ENCODE data around the gene ATP6V1G2. TPM values are rescaled to one million over a fixed set of nuclear protein-coding genes. Genes with fewer than 3 reads are reported as not detected.

ATP6V1G2 gene
- total RNA-seq, 1 donor from 2014 or later: 95.6 TPM

- H3K27me3 Mint-ChIP-seq (ENCODE audit: unreplicated experiment): peaks cover 12% of the 10 kb centered on the region
- TF ChIP-seq, protein P1, sequence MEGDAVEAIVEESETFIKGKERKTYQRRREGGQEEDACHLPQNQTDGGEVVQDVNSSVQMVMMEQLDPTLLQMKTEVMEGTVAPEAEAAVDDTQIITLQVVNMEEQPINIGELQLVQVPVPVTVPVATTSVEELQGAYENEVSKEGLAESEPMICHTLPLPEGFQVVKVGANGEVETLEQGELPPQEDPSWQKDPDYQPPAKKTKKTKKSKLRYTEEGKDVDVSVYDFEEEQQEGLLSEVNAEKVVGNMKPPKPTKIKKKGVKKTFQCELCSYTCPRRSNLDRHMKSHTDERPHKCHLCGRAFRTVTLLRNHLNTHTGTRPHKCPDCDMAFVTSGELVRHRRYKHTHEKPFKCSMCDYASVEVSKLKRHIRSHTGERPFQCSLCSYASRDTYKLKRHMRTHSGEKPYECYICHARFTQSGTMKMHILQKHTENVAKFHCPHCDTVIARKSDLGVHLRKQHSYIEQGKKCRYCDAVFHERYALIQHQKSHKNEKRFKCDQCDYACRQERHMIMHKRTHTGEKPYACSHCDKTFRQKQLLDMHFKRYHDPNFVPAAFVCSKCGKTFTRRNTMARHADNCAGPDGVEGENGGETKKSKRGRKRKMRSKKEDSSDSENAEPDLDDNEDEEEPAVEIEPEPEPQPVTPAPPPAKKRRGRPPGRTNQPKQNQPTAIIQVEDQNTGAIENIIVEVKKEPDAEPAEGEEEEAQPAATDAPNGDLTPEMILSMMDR (IDR thresholded peaks at IDR 0.05; ENCODE audit: partially characterized antibody, unreplicated experiment): no peak
- H3K36me3 Mint-ChIP-seq (ENCODE audit: unreplicated experiment): no peaks in the 10 kb centered on the region
- H3K4me3 Mint-ChIP-seq (ENCODE audit: unreplicated experiment): no peak overlapping the region
- no peak overlapping the region for H3K27ac Mint-ChIP-seq (ENCODE audit: unreplicated experiment)
- H3K9me3 Mint-ChIP-seq (ENCODE audit: unreplicated experiment): peaks cover 10% of the 10 kb centered on the region
- peaks cover 3% of the 10 kb centered on the region for H3K4me1 Mint-ChIP-seq (ENCODE audit: low read depth, unreplicated experiment)
- no peak for DNase-seq
Observed at GRCh38 chr6:31573239-31574105, 27.1 kb upstream of the ATP6V1G2 start.

DNA sequence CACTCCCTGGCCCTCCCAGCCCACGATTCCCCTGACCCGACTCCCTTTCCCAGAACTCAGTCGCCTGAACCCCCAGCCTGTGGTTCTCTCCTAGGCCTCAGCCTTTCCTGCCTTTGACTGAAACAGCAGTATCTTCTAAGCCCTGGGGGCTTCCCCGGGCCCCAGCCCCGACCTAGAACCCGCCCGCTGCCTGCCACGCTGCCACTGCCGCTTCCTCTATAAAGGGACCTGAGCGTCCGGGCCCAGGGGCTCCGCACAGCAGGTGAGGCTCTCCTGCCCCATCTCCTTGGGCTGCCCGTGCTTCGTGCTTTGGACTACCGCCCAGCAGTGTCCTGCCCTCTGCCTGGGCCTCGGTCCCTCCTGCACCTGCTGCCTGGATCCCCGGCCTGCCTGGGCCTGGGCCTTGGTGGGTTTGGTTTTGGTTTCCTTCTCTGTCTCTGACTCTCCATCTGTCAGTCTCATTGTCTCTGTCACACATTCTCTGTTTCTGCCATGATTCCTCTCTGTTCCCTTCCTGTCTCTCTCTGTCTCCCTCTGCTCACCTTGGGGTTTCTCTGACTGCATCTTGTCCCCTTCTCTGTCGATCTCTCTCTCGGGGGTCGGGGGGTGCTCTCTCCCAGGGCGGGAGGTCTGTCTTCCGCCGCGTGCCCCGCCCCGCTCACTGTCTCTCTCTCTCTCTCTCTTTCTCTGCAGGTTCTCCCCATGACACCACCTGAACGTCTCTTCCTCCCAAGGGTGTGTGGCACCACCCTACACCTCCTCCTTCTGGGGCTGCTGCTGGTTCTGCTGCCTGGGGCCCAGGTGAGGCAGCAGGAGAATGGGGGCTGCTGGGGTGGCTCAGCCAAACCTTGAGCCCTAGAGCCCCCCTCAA lies 25.9 kb upstream of the ATP6V1G2 start, which contains the start of gene LTA:
LTA (plus strand) TSS at position 249 of the 871 bp plus-strand sequence; CDS start at position 703, 454 bp downstream.
- Mint-ChIP-seq H3K9me3 (ENCODE audit: unreplicated experiment) (peaks cover 10% of the 10 kb centered on the region), H3K27ac (ENCODE audit: unreplicated experiment) (no peak within 1 kb of the TSS), H3K4me3 (ENCODE audit: unreplicated experiment) (no peak within 1 kb of the TSS), H3K27me3 (ENCODE audit: unreplicated experiment) (peaks cover 12% of the 10 kb centered on the region), H3K36me3 (ENCODE audit: unreplicated experiment) (no peaks in the 10 kb centered on the region), H3K4me1 (ENCODE audit: low read depth, unreplicated experiment) (peaks cover 3% of the 10 kb centered on the region)
- no peak for DNase-seq
- TF ChIP-seq, protein P1 (IDR thresholded peaks at IDR 0.05; ENCODE audit: partially characterized antibody, unreplicated experiment): no peak

DNA sequence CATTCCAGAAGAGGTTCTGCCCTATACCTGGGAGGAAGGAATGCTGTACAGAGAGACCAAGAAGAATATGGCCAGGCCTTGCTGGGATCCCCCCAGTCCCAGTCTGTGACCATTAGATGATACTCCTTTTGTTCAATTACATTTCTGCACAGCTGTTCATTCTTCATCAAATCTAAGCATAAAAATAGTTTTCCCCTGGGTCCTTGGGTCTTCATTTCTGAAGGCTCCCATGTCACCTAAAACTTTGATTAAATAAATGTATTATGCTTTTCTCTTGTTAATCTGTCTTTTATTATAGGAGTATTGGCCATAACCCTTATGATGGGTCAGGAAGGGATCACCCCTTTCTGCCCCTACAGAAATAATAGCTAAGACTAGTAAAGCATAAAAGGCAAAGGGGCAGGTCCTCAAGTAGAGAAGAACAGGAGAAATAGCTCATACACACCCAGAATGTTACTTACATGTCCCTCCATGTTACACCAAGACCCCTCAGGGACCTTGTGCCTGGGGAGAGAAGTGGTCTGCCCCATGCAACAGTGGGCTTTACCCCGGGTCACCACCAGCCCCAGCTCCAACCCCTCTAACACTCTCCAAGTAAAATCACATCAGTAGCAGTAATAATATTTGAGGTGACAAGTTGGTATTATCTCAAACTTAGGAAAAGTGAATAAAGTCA lies 23.6 kb upstream of the ATP6V1G2 start:
- H3K27me3 Mint-ChIP-seq (ENCODE audit: unreplicated experiment): peaks cover 9% of the 10 kb centered on the region
- no peaks in the 10 kb centered on the region for H3K4me1 Mint-ChIP-seq (ENCODE audit: low read depth, unreplicated experiment)

GRCh38 chr6:31568537-31568961 lies 22.1 kb upstream of the ATP6V1G2 start:
- TF ChIP-seq, protein P1 (IDR thresholded peaks at IDR 0.05; ENCODE audit: partially characterized antibody, unreplicated experiment): no peak

More for the DNA sequence above, 23.6 kb upstream of the ATP6V1G2 start:
- no peak overlapping the region for H3K27ac Mint-ChIP-seq (ENCODE audit: unreplicated experiment)
- H3K9me3 Mint-ChIP-seq (ENCODE audit: unreplicated experiment): peaks cover 9% of the 10 kb centered on the region
- TF ChIP-seq, protein P1 (IDR thresholded peaks at IDR 0.05; ENCODE audit: partially characterized antibody, unreplicated experiment): no peak
- no peak overlapping the region for H3K4me3 Mint-ChIP-seq (ENCODE audit: unreplicated experiment)
- H3K36me3 Mint-ChIP-seq (ENCODE audit: unreplicated experiment): no peaks in the 10 kb centered on the region
- no peak for DNase-seq

More at GRCh38 chr6:31568537-31568961, 22.1 kb upstream of the ATP6V1G2 start:
- no peaks in the 10 kb centered on the region for H3K4me1 Mint-ChIP-seq (ENCODE audit: low read depth, unreplicated experiment)
- H3K4me3 Mint-ChIP-seq (ENCODE audit: unreplicated experiment): no peak overlapping the region
- H3K36me3 Mint-ChIP-seq (ENCODE audit: unreplicated experiment): no peaks in the 10 kb centered on the region
- DNase-seq: no peak
- H3K27ac Mint-ChIP-seq (ENCODE audit: unreplicated experiment): no peak overlapping the region
- H3K27me3 Mint-ChIP-seq (ENCODE audit: unreplicated experiment): peaks cover 7% of the 10 kb centered on the region
- peaks cover 4% of the 10 kb centered on the region for H3K9me3 Mint-ChIP-seq (ENCODE audit: unreplicated experiment)

All from glutamatergic neuron (in vitro differentiated cells).